Right lobe of liver (tissue), 6 donors: ENCODE results near the gene ACTR3. TPM values are rescaled to one million over a fixed set of nuclear protein-coding genes. Genes with fewer than 3 reads are reported as not detected.
"Not testable (repeated sequence)": the region's sequence is repeated elsewhere in the genome, so short reads cannot be mapped to it uniquely, and the experiment has no call there.

Source experiments
- ATAC-seq, 4 donors: fragments of 200-7000 bp; cut with Tn5 transposase; one replicate each; pipeline ENCODE4 v1.9.1; 2020; ENCODE audit warnings: mild to moderate bottlenecking in 4 of 4, moderate library complexity in 4 of 4
- DNase-seq, 3 donors: peaks; one replicate each; pipeline ENCODE4 v3.0.0-alpha.2; 2020
- H3K27ac ChIP-seq, 3 donors: fragments of 200-600 bp; one replicate each; pipeline ENCODE4 v1.8.0; 2022
- H3K27me3 ChIP-seq, 2 donors: fragments of 200-600 bp; one replicate each; pipeline ENCODE4 v1.8.0; 2022
- H3K36me3 ChIP-seq, 4 donors: fragments of 200-600 bp; sonication (generic) in 1 of 4; one replicate each; pipeline versions ENCODE4 v1.5.1 to v1.8.0; 2017 to 2022; ENCODE audit warnings: control low read depth in 1 of 4
- H3K4me1 ChIP-seq, 4 donors: fragments of 200-600 bp; sonication (generic) in 1 of 4; one replicate each; pipeline versions ENCODE4 v1.5.1 to v1.8.0; 2017 to 2022; ENCODE audit warnings: control low read depth in 1 of 4
- H3K4me3 ChIP-seq, 3 donors: fragments of 200-600 bp; one replicate each; pipeline ENCODE4 v1.8.0; 2022
- H3K9me3 ChIP-seq, 4 donors: fragments of 200-600 bp; sonication (generic) in 1 of 4; one replicate each; pipeline versions ENCODE4 v1.5.1 to v1.8.0; 2017 to 2022; ENCODE audit warnings: control low read depth in 1 of 4
- CTCF ChIP-seq, 4 donors: fragments of 200-600 bp in 3 of 4; fragments of 450-650 bp in 1 of 4; IDR thresholded peaks; one replicate each; pipeline versions ENCODE4 v1.5.1 to v1.8.0; 2016 to 2022; ENCODE audit warnings: antibody characterized with exemption in 4 of 4, mild to moderate bottlenecking in 2 of 4
- POLR2A ChIP-seq: fragments of 450-650 bp; IDR thresholded peaks from one replicate; pipeline ENCODE4 v1.6.1; 2017; ENCODE audit warnings: antibody characterized with exemption, mild to moderate bottlenecking
- WGBS: methylation state at CpG from one replicate; pipeline ENCODE4 v1.1.6; 2018; ENCODE audit warnings: low coverage, low lambda C conversion rate; ENCODE audit not compliant: insufficient coverage; ENCODE audit errors: missing lambda C conversion rate; 5-methylcytosine and 5-hydroxymethylcytosine counted together
- intact Hi-C, 2 donors: fragments of 100-400 bp; cut with DNase I; formaldehyde crosslinking; loops; one replicate each; pipeline versions ENCODE4 v1.11.2 to v1.14.1; 2022
- long read RNA-seq: library from polyadenylated mRNA; unstranded; transcript quantifications from one replicate; pipeline ENCODE4 v2.0.0, GENCODE V29; 2019
- total RNA-seq, 6 experiments: library from RNA; depleted of rRNA in 2 of 6; stranded (reverse); fragments of >200 nt in 2 of 6; fragmentation: NEBNext Ultra II Directional in 3 of 6; extraction: Animal tissue kit (Norgen Biotek cat#: 25700) in 3 of 6; gene quantifications; one replicate each; pipeline versions ENCODE4 v1.1.0 to v1.2.4, GENCODE V29; 2016 to 2023
- donor health status: DM: no; HTN: yes; CAD: no.
- donor health status: DM: no; HTN: no; CAD: no.
- donor health status: DM: no; HTN: no; CAD: no.
- donor health status: DM: no; HTN: yes; CAD: no.
- donor health status: DM: no; HTN: yes; CAD: no.

Gene ACTR3
- 100 to 1,000 TPM in 1 of 6 experiments, 10 to 100 TPM in 5; 44.1 to 108 (median 66.2) TPM for total RNA-seq
- long read RNA-seq, full-length matches to known transcripts: 9 of 10 reads
- long read RNA-seq, partial matches to known transcripts: 1 of 10 reads
- long read RNA-seq, other reads (novel, unspliced or antisense): 0 of 10 reads

DNA sequence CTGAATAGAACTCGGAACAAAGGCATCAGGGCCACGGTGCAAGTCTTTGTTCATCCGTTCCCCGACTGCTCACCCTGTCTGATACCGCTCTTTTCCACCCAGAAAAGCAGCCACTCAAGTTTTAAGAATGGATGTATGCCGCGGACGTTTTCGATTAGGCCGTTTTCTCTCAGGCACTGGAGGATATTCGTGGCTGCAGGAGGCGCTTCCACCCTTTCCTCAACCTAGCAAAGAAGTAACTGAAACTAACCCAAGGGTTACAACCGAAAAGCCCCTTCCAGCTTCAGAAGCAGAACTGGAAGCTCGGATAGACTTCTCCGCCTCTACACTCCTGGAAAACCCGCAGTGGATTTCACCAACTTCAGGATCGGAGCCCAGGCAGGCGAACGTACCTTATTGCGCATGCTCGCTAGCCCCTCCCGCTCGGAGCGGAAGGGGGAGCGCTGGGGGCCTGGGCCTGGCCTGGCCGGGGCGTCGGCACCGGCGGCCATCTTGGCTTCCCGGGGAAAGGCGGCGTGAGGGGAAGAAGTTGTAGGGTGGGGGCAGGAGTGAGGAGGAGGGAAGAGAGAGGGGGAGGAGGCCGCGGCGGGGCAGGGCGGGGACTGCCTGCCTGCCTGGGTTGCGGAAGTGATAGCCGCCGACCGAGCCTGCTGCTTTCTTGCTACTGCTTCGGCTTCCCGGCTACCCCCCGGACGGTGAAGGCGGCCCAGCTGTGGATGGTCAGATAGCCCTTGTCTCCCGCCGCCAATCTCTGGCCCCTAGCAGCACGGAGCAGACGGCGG is at the start of gene ACTR3:
Gene ACTR3 (plus strand): TSS at position 619 of the 782 bp plus-strand sequence. CDS start 191 bp downstream, outside the sequence.
- Histone ChIP-seq H3K36me3 (no peaks in the 10 kb centered on the region), H3K4me3 (peak within 1 kb of the TSS; percentile 87 to 94 (median 93)), H3K27ac (peak within 1 kb of the TSS; percentile 97 to 98 (median 97)), H3K4me1 (peaks cover 0 to 36% (median 18%) of the 10 kb centered on the region in 4 donors), H3K9me3 (no peaks in the 10 kb centered on the region), H3K27me3 (no peaks in the 10 kb centered on the region)
- ATAC-seq (peak; percentile 90 to 96 (median 93)), DNase-seq (peak; percentile 98 to 99 (median 99))
- WGBS: 2% methylated on average over 33 of the region's 51 CpGs
- intact Hi-C loops: no loop called here
- TF ChIP-seq CTCF (IDR thresholded peaks at IDR 0.05) (no peak), POLR2A (peak; percentile 81)

- 87% methylated on average over 7 of the region's 7 CpGs for WGBS
- H3K27me3 ChIP-seq: no peaks in the 10 kb centered on the region
Observed at GRCh38 chr2:113840518-113840917, 49.4 kb upstream of the ACTR3 start.

DNA sequence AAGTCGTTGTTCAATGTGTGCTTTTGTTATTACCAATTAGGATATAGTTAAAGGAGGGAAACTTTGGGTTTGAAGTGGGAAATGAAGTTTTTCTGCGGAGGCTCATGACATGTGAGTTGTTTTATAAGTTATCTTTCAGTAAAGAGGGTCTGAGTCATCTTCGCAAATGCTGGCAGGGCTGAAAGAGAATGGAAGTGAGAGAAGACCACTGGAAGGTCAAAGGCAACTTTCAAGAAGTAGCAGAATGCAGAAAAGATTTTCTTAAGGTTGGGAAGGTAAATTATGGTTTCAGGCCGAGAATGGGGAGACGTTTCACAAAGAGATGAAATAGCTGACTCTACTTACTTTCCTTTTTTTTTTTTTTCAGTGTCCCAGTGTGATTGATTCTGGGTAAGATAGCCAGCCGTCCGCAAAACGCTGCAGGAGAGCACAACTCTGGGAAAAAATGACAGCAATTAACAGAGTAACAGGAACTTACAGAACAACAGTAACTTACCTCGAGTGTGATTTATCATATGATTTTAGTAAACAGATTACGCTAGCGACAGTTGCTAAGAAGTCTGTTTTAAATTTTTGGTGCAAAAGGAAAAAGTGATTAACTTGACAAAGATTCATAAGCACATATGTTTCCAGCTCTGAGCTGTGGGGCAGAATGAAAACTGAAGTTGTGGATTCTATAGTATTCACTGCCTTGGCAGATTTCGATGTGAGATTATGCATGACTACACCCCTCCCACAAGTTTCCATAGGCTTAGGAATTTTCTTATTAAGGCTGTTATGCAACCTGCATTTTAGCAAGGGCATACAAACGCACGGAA is 46.8 kb upstream of the ACTR3 start:
- H3K9me3 ChIP-seq: no peaks in the 10 kb centered on the region
- intact Hi-C loops: no loop called here
- DNase-seq (no peak), ATAC-seq (no peak)
- no peaks in the 10 kb centered on the region for H3K36me3 ChIP-seq
- H3K4me3 ChIP-seq: no peak overlapping the region
- TF ChIP-seq POLR2A: no peak
- no peak for TF ChIP-seq CTCF (IDR thresholded peaks at IDR 0.05)
- H3K27ac ChIP-seq: no peak overlapping the region
- no peaks in the 10 kb centered on the region for H3K4me1 ChIP-seq
- no peaks in the 10 kb centered on the region for H3K27me3 ChIP-seq
- 73% methylated on average over 13 of the region's 14 CpGs for WGBS

More at GRCh38 chr2:113840518-113840917, 49.4 kb upstream of the ACTR3 start:
- ATAC-seq (no peak), DNase-seq (no peak)
- H3K4me1 ChIP-seq: no peaks in the 10 kb centered on the region
- no peak overlapping the region for H3K4me3 ChIP-seq
- H3K9me3 ChIP-seq: no peaks in the 10 kb centered on the region
- no peak for TF ChIP-seq CTCF (IDR thresholded peaks at IDR 0.05)
- TF ChIP-seq POLR2A: no peak
- H3K36me3 ChIP-seq: no peaks in the 10 kb centered on the region
- H3K27ac ChIP-seq: no peak overlapping the region
- intact Hi-C loops: no loop called here

GRCh38 chr2:113843737-113844050 is 46.2 kb upstream of the ACTR3 start:
- DNase-seq: not testable (repeated sequence)
- 100% methylated on average over 4 of the region's 4 CpGs for WGBS

DNA sequence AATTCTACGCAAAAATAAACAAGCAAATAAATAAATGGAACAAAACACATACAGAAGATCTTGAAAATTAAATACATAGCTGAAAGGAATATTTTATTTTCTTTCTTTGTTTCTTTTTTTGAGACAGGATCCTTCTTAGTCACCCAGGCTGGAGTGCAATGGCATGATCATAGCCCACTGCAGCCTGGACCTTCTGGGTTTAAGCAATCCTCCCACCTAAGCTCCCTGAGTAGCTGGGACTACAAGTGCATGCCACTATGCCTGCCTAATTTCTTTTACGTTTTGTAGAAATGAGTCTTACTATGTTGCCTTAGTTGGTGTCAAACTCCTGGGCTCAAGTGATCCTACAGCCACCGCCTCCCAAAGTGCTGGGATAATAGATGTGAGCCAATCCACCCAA is 44.6 kb upstream of the ACTR3 start:
- 79% methylated on average over 3 of the region's 3 CpGs for WGBS
- Histone ChIP-seq H3K4me1 (no peaks in the 10 kb centered on the region), H3K27ac (no peak overlapping the region), H3K27me3 (no peaks in the 10 kb centered on the region), H3K4me3 (no peak overlapping the region), H3K36me3 (no peaks in the 10 kb centered on the region), H3K9me3 (no peaks in the 10 kb centered on the region)
- DNase-seq: no peak
- no peak for ATAC-seq
- TF ChIP-seq POLR2A: no peak
- TF ChIP-seq CTCF (IDR thresholded peaks at IDR 0.05): no peak
- intact Hi-C loops: no loop called here

More at GRCh38 chr2:113843737-113844050, 46.2 kb upstream of the ACTR3 start:
- H3K36me3 ChIP-seq, H3K4me1 ChIP-seq, intact Hi-C loops, H3K9me3 ChIP-seq, H3K27ac ChIP-seq, H3K27me3 ChIP-seq, ATAC-seq, H3K4me3 ChIP-seq: not testable (repeated sequence)

GRCh38 chr2:113845796-113846195 is 44.1 kb upstream of the ACTR3 start:
- H3K4me1 ChIP-seq, intact Hi-C loops, H3K27ac ChIP-seq, H3K9me3 ChIP-seq, DNase-seq, ATAC-seq, H3K36me3 ChIP-seq, H3K4me3 ChIP-seq, H3K27me3 ChIP-seq: not testable (repeated sequence)
- 53% methylated on average over 3 of the region's 4 CpGs for WGBS
